Fibroblast of skin of left quadriceps (primary cell): ENCODE results near the gene WDR26.
A peak's percentile ranks its signal among the peaks of the same experiment; 100 is the strongest.
"Not testable (repeated sequence)": the region's sequence is repeated elsewhere in the genome, so short reads cannot be mapped to it uniquely, and the experiment has no call there.

Source experiments
- DNase-seq, 2 experiments: peaks; one replicate each; pipeline ENCODE4 v3.0.0-alpha.2; 2013; ENCODE audit warnings: low read depth in 2 of 2

The WDR26 gene

DNA sequence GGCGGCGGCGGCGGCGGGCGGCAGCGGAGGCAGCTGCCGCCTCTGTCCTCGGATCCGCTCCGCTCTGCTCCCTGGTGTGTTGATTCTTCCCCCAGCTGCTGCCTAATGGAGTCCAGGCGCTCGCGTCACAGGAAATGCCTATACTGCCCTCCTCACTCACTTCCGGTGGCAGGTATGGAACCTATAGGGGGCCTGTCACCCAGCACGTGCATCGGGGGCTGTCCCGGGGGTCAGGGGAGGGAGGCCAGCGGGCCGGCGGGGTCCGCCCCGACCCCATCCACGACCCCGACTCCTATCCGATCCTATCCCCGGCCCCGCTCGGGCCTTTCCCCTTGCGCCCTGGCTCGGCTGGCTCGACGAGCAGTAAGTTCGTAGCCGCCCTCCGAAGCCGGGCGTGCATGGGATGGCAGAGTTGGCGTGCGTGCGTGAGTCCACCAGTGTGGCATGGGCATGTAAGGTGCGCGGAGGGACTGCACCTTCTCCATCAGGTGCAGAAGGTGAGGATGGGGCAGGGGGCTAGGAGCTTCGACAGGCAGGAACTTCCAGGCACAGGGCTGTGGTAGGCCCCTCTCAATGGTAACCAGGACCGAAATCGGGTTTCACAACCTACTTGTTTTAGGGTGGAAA, at the start of gene WDR26:
TSS of gene WDR26 (minus strand) at position 107 of the 627 bp plus-strand sequence.
- peak; percentile 57 to 66 for DNase-seq

DNA sequence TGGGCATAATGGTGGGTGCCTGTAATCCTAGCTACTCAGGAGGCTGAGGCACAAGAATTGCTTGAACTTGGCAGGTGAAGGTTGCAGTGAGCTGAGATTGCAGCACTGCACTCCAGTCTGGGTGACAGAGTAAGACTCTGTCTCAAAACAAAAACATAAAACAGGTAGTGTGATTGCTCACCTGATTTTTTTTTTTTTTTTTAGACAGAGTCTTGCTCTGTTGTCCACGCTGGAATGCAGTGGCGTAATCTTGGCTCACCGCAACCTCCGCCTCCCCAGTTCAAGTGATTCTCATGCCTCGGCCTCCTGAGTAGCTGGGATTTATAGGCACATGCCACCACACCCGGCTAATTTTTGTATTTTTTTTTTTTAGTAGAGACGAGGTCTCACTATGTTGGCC, 48.6 kb upstream of the WDR26 start:
- DNase-seq = not testable (repeated sequence)

DNA sequence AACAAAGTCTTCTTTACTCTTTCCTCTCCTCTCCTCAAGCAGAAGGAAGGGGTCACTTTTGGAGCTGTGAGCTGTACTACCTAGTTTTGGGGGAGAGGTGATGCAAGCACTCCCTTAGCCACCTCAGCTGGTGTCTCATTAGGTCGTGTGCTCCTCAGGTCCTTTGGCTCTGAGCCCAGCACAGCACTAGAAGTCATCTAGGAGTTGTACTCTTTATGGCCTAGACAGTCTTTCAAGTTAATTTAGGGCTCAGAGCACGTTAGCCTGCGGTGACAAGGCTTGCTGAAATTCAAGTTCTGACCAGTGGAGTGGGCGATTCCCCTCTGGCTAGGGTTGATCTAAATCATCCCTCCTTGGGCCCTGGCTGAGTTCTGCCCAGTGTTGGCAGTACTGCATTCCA, 48.0 kb upstream of the WDR26 start:
- no peak for DNase-seq

DNA sequence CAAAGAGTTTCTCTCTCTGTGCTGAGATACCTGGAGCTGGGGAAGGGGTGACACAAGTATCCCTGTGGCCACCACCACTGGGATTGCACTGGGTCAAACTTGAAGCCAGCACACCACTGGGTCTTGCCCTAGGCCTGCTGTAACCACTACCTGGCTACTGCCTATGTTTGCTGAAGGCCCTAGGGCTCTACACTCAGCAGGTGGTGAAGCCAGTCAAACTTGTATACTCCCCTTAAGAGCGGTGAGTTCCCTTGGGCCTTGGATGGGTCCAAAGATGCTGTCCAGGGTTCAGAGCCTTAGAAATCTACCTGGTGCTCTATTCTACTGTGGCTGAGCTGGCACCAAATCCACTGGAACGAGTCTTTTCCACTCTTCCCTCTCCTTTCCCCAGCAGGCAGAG, 47.0 kb upstream of the WDR26 start:
- DNase-seq = no peak

DNA sequence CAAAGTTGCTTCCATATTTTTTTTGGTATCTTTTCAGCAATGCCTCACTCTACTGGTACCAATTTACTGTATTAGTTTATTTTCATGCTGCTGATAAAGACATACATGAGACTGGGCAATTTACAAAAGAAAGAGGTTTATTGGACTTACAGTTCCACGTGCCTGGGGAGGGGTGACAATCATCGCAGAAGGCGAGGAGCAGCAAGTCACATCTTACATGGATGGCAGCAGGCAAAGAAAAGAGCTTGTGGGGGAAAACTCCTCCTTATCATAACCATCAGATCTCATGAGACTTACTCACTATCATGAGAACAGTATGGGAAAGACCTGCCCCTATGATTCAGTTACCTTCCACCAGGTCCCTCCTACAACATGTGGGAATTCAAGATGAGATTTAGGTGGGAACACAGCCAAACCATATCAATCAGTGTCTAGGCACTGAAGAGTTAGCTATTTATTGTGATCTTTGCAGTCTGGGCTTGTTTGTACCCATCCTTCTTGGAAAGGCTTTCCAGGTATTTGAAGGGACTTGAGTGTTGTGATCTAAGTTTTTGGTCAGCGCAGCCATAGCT, 46.4 kb upstream of the WDR26 start:
- DNase-seq = not testable (repeated sequence)

DNA sequence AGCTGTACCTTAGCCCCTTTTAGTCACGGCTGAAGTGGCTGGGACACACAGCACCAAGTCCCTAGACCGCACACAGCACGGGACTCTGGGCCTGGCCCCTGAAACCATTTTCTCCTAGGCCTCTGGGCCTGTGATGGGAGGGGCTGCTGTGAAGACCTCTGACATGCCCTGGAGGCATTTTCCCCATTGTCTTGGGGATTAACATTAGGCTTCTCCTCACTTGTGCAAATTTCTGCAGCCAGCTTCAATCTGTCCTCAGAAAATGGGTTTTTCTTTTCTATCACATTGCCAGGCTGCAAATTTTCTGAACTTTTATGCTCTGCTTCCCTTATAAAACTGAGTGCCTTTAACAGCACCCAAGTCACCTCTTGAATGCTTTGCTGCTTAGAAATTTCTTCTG, 45.6 kb upstream of the WDR26 start:
- not testable (repeated sequence) for DNase-seq

DNA sequence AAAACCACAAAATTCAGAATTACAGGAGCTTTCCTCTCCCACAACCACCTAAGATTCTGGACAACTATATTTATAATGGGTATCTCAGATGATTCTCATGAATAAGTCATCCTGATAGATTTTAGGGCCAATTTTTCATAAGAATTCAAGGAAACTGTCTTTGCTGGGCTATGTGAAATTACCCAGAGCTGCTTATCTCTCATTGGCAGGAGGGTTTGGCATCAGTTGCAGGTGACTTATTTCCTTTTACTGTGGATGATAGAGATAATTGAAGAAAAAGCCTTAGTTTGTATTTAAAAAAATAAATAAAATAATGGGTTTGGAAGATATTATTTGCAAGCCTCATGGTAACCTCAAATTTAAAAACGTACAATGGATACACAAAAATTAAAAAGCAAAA, 38.2 kb upstream of the WDR26 start:
- DNase-seq = no peak

DNA sequence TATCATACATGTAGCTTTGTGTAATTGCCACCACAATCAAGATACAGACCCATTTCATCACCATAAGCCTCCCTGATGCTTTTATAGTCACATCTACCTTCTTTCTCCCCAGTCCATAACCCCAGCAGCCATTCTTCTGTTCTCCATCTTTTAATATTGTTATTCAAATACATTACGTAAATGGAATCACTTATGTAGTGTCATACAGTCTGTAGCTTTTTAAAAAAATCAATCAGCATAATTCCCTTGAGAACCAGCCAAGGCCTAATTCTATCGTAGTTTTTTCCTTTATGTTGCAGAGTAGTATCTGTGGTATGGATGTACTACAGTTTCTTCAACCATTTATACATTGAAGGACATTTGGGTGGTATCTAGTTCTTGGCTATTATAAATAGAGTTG, 31.6 kb upstream of the WDR26 start:
- no peak for DNase-seq

DNA sequence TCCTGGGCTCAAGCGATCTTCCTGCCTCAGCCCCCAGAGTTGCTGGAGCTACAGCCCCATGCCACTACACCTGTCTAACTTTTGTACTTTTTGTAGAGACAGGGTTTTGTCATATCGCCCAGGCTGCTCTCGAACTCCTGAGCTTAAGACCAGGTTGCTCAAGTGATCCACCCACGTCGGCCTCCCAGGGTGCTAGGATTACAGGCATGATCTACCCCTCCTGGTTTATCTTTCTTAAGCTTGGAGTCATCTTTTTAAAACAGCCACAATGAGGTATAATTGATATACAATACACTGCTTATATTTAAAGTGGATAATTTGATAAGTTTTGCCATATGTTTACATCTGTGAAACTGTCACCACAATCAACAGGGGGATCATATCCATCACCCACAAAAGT, 25.4 kb upstream of the WDR26 start:
- no peak for DNase-seq

DNA sequence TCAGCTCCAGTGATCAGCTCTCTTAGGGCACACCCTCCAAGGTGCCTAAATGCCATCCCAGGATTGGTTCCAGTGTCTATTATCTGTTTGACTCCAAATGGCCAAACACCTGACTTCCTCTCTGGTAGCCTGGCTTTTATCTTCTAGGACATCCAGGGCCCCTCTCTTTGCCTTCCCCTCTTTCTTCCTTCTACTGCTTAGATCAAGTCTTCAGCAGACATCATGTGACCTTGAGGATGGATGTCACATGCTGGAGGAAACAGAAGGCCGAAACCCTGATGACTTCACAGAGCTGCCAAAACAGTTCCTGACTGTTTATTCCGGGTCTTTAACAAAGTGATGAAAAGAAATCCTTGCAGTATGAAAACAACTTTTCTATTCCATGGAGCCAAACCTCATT, 24.4 kb upstream of the WDR26 start:
- DNase-seq = no peak

DNA sequence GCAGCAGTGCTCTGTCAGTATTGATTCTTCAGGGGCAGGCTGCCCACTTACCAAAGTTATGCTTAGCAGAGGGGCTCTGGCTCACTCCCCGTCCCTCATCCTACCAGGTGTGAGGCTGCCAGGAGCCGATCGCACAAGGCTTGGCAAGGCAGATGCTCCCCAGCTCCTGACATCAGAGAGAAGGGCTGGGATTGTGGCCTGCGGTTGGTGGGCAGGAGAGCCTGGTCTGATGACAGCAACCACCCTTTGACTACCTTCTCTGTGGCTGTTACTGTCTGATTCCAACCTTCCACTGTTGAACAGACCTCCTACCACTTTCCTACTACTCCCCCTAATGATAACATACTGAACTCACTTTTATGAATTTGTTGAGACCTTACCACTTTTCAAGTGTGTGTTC, 23.7 kb upstream of the WDR26 start:
- DNase-seq = no peak

DNA sequence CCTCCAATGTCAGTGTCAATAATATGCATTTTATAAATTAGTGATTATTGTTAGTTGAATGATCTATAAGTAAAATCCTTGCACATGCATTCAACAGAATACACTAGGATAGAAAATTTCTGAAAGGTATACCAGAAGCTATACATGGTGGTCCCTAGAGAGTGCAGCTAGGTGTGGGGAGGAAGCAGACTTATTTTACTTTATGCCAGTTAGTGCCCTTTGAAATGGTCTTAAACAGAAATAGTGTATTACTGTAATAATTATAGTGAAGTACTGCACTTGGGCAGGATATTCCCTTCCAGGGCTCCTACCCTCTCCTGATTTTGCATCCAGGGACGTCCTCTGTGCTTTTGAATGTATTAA, 23.2 kb upstream of the WDR26 start:
- DNase-seq = no peak

DNA sequence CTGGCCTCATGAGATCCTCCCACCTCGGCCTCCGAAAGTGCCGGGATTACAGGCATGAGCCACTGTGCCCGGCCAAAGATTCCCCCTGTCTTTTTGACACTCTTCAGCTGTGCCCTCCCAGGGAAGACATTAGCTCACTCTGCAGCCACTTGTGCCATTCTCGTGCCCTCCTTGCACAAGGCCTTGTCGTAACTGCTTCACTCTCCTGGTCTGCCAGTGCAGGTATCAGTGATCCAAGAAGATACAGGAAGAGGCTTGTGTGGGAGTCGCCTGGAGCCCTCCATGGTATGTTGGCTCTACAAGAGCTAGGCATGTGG, 22.0 kb upstream of the WDR26 start:
- no peak for DNase-seq

DNA sequence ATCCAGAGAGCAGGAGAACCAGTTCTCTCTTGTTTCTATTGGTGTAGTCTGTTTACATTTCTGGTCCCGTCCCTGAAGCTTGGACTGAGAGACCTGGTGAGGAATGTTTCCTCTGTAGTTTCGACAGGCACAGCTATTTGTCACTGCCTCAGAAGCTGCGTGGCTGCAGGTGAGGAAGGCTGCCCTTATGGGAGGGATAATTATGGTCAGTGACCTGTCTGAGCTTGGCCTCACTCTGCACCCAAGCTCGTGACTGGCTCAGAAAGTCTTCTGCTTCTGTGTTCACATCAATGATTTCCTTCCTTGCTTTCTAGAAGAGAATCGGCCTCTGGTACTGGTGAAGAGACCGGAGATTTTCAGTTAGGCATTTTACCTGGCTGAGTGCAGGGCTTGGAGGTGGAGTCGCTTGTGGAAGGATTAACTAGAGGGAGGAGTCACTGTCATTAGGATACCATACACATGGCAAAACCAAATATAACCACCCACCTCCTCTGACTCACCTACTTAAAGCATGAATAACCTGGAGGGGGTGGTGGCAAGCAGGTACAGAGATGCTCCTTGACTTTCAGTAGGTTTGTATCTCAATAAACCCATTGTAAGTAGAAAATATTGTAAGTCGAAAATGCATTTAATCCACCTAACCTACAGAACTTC, 19.9 kb upstream of the WDR26 start:
- no peak for DNase-seq

DNA sequence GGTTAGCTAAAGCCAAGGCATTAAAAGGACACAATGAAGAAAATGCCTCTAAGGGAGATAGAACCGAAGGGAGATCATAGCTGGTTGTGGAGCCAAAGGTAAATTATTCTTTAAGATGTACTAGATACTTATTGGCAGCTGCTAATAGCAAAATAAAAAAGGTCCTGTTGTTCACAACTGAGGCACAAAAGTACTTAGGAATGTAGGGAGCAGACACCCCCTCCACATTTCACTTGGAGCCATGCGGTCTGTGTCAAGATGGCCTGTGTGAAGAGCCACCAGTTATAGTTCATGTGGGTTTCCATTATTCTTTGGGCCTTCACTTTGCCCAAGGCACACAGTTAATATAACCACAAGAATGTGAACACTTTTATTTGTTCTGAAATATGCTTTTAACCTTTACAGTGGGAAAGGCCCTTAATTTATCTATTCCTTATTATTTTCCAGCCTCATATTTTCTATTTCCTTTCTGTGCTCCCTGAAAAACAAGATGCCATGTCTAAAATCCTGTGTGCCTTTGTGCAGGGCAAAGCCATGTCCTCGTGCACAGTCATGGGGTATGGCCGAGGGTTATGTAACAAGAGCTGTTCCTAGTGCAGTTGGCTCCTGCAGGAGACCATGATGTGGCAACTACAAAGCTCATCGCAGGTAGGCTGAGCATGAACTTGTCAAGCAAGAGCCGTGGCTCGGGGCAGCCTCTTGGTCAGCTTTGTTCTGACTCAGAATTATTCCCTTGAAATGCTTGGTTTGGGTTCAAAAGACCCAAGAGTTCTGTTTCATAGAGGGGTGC, 16.2 kb upstream of the WDR26 start:
- no peak for DNase-seq

DNA sequence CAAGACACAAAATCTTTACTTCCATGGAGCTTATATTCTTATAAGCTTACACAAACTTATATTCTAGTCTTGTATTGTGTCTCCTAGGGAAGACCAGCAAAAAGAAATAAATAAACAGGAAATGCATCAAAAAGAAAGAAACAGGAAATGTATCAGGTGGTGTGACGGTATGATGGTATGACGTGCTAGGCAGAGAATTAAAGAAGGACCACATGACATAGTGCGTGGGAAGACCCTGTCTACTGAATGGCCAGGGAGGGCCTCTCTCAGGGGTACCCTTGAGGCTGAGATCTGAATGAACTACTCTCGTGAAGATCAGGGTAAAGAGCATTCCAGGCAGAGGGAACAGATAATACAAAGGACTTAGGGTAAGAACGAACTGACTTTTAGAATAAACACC, 15.6 kb upstream of the WDR26 start:
- DNase-seq = no peak

DNA sequence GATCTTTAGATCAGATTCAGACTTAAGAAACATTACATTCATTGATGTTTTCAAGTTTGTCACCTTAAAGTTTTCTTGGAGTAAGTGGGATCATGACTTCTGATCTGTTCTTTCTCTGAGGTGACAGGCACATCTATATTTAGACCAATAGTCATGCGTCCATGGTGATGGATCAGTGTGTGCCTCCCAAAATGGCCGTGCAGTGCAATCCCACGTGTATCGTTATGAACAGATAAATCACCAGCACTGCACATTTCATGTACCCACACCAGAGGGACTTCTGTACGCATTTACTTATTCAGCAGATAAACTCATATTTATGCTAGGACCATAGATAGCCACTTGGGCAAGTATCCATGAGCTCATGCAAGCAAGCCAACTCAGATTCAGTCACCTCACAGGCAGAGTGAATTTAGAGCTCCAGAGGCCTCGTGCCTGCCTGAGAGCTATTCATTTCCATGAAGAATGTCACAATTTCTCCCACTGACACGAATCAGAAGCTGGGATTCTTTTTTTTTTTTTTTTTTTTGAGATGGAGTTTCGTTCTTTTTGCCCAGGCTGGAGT, 13.9 kb upstream of the WDR26 start:
- no peak for DNase-seq

DNA sequence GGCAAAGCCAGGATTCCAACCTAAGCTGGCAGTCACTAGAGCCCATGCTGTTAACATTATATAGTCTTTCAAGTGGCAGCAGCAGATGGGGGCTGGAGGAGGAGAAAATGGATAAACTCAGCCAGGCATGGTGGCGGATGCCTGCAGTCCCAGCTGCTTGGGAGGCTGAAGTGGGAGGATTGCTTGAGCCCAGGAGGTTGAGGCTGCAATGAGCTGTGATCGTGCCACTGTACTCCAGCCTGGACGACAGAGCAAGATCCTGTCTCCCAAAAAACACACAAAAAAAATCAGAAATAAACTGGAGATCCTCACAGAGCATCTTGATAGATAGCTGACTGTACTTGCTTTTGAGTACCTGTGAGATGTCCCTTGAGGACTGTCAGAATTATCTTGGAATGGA, 13.4 kb upstream of the WDR26 start:
- DNase-seq = no peak

DNA sequence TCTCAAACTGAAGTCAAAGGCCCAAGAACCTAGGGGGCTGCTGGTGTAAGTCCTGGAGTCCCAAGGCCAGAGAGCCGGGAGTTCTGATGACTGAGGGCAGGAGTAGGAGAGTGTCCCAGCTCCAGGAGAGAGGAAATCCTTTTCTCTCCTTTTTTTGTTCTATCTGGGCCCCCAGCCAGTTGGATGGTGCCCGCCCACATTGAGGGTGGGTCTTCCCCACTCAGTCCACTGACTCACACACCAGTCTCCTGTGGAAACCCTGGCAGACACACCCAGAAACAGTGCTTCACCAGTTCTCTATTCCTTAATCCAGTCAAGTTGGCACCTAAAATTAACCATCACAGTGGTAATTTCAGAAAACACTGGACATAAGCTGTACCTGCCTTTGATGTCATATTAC, 12.7 kb upstream of the WDR26 start:
- DNase-seq = peak in 1 of 2 experiments; percentile 12

DNA sequence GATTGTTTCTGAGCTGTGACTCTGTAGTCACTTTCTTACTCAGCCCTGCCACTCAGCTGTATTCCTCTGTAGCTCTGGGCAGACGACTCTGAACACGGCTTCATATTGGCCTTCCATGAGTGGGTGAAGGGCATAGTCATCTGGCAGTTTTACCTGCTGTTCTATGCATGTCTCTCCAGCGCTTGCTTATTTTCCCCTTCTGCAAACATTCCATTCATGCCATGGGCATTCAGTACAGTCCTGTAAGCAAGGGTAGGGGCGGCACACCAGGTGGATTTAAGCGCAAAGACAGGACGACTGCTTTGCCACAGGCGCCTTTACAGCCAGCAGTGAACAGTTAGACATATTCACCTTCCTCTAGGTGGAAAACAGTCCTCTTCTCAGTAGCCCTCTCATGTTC, 4.4 kb upstream of the WDR26 start:
- DNase-seq = no peak

DNA sequence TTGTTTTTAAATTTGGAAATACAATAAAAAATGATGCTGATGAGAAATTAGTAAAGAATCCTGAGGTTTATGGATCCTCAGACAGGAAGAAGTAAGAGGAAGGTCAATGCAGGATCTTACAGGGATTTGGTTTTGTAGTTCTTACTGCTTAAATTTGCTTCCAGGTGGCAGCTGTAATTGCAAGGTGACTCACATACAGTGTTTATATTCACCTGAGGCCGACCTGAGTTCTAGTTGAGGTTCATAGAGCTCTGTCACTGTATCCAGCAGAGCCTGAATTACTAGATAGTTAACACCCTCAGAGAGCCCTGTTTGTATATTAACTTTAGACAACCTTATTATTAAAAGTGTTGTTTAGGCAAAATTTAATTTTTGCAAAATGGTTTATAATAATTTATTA, 1.4 kb upstream of the WDR26 start:
- no peak for DNase-seq

DNA sequence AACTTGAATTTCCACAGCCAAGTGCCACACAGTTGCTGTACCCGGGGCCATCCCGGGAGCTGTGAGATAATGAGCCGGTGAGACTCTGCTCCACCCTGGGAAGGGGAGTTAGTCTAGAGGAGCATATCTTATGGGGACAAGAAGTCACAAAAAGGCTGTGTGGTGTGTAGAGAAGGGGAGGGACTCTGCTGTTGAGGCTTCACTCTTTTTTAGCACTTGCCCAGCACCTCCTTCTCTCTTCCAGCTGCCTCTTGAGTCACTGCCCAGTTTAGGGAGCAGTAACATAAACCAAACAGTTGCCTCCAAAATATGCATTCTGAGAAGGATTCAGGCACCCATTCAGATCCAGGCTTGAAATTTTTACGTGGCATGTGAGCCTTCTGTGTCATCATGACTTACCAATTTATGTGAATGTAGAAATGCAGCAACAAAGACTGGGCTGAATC, 744 bp upstream of the WDR26 start:
- peak; percentile 52 to 57 for DNase-seq
